Suppressor macrophage (primary cell): ENCODE results near the gene UBE2E1.
"Not testable (repeated sequence)": the region's sequence is repeated elsewhere in the genome, so short reads cannot be mapped to it uniquely, and the experiment has no call there.

Source experiments
- DNase-seq, 4 experiments: peaks; one replicate each; pipeline ENCODE4 v3.0.0-alpha.2; 2020 to 2022

UBE2E1 gene

DNA sequence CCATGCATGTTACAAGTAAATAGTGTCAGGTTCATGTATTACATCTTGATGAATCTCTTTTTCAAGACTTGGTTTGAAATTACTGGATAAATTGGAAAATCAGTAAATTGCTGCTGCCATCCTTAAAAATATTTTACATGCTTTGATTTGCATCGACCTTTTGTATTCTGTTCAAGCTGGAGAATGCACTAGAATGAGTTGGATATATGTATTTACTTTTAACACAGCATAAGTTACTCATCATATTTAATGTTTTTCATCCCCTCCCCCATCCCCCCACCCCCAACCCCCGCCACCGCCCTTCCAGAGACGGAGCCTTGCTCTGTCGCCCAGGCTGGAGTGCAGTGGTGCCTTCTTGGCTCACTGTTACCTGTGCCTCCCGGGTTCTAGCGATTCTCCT, 16.8 kb downstream of the UBE2E1 start:
- no peak for DNase-seq

- no peak for DNase-seq
These were observed 17.9 kb downstream of the UBE2E1 start for GRCh38 chr3:23823620-23824019.

GRCh38 chr3:23824699-23825444, 19.1 kb downstream of the UBE2E1 start:
- no peak for DNase-seq

GRCh38 chr3:23825802-23826201, 20.0 kb downstream of the UBE2E1 start:
- DNase-seq = no peak

DNA sequence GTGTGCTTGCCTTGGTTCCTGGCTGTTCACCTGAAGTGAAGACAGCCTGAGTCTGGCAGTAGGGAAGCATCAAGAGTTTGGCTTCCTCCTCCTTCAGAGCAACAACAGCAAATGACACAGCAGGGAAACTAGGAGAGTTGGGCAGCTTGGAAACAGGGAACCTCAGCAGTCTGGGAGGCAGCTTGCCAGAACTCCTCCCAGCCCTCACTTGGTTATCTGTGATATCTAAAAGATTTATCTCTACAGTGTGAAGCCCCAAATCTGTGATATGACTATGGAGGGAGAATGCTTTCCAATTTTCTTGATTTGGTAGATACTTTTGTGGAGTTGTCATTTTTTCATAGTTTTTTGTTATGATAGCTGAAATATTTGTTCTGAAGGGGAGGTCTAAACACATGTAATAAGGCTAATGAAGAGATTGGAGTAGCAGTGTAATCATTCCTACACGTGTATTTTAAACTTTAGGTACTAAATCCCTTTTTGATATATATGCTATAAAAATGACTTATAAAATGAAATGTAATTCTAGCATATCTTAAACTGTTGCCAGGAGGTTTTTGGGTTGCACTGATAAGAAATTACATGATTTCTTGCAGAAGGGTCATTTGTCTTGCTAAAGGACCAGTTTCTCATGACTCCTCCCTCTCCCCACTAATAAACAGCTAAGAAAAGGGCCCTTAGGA, 20.8 kb downstream of the UBE2E1 start:
- peak; percentile 39 to 61 (median 58) for DNase-seq

DNA sequence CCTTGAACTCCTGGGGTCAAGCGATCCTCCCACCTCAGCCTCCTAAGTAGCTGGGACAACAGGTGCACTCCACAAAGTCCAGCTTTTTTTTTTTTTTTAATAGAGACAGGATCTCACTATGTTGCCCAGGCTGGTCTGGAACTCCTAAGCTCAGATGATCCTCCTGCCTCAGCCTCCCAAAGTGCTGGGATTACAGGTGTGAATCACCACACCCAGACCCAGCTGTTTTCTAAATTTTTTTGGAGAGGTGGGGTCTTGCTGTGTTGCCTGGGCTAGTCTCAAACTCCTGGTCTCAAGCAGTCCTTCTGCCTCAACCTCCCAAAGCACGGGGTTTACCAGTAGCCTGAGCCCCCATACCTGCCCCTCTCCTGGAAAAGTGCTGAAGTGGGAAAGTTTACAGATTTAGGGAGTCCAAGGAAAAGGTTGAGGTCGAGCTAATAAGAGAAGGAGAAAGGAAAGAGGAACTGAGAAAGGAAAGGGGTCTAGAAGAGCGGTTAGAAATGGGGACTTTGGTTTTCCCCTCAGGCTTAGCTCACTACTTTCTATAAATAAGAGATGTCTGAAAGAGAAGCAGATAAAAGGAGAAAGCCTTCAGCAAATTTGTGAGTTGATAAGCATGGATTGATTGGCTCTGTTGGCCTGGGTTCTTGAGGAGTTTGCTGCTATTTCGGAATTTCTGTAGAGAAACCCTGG, 23.6 kb downstream of the UBE2E1 start:
- DNase-seq = peak in 1 of 4 experiments; percentile 24

DNA sequence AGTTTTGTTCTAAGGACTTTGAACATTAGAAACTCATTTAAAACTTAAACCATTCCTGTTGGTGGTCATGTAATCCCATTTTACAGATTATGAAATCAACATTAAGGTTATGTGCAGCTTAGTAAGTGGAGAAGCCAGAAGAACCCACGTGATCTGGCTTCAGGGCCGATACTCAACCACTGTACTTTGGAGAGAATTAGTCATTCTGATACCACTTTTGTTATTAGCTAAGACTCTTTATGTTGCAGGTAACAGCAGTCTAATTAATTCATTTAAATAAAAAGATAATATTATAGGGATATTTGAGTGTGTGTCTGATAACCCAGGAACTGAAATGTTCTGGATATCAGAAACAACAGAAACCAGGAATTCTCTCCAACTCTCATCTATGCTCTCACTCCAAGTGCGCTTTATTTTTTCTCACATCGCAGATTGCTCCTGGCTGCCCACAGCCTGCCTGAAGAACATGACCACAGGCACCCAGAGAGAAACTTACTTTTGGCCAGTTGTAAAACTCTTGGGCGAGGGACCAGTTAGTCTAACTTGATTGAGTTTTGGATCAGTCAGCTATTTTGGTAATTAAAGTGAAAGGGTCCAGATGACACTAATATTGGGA, 25.2 kb downstream of the UBE2E1 start:
- no peak for DNase-seq

GRCh38 chr3:23831517-23832394, 26.0 kb downstream of the UBE2E1 start:
- no peak for DNase-seq

GRCh38 chr3:23832523-23832922, 26.8 kb downstream of the UBE2E1 start:
- DNase-seq = no peak

- no peak for DNase-seq
These were observed 28.5 kb downstream of the UBE2E1 start for GRCh38 chr3:23834082-23834870.

DNA sequence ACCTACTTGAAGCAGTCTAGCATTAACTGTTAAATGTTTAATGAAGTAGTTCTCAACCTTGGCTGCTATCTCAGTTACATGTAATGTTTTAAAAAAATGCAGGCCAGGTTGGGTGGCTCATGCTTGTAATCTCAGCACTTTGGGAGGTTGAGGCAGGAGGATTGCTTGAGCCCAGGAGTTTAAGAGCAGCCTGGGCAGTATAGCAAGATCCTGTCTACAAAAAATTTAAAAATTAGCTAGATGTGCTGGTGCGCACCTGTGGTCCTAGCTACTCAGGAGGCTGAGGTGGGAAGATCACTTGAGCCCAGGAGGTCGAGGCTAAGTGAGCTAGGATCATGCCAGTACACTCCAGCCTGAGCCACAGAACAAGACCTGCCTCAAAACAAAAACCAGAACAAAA, 29.3 kb downstream of the UBE2E1 start:
- DNase-seq = no peak

GRCh38 chr3:23835802-23836201, 30.0 kb downstream of the UBE2E1 start:
- DNase-seq = no peak

DNA sequence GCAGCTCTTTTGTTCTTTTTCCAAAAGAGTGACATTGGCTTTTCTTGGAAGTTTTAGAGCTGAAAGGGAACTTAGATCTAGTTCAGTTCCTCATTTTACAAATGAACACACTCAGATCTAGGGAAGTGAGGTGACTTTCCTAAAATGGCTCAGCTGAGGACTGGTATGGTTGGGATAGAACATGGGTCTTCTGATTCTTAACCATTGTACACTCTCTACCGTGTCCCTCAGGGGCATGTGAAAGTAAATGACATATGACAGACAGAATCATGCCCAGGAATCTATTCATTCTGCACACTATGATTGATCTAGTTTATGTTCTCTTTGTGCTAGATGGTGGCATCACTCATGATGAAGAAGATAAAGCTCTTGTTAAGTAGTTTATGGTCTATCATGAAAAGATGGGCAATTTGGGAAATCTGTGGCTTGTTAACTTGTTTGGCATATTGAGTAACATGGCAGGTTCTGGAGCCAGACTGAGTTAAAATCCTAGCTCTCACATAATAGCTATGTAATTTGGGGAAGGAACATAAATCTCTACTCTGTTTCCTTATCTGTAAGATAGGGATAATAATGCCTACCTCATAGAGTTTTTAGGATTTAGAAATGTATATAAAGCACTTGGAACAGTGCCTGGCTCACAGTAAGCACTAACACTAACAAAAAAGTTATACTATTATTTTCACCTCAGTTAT, 30.9 kb downstream of the UBE2E1 start:
- DNase-seq = peak; percentile 40 to 77 (median 59)

GRCh38 chr3:23837286-23837685, 31.5 kb downstream of the UBE2E1 start:
- no peak for DNase-seq

DNA sequence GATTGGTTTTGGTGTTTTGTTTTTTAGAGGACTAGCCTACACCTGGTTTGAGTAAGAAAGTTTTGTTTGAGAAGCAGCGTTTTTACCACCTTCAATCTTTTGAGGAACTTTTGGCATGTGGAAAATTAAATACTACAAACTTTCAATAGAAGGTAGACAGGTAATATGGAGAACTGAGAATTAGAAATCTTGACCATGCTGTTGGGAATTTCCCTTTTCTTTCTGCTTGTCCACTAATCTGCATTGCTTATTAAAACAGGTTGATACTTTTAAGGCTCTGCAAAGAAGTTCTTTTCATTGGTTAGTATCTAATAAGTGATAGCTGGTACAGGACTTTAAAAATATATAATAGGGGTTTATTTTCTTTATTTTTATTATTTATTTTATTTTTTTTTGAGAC, 31.9 kb downstream of the UBE2E1 start:
- no peak for DNase-seq

DNA sequence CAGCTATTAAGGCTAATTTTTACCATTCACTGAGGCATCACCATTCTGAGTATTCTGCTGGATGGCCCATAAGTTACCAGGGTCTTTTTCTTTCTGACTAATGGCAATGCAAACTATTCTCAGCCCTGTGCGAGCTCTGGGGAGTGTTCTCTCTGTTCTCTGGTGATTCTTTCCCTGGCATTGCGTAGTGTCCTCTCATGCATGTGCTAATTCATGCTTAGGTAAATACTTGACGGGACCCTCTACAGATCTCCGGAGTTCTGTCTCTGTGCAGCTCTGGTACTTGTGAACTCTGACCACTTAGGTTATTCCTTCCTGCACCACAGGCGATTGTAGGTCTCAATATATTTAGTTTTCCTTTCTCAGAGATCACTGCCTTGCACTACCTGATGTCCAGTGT, 34.8 kb downstream of the UBE2E1 start:
- DNase-seq = no peak

GRCh38 chr3:23843869-23844268, 38.1 kb downstream of the UBE2E1 start:
- DNase-seq = no peak

DNA sequence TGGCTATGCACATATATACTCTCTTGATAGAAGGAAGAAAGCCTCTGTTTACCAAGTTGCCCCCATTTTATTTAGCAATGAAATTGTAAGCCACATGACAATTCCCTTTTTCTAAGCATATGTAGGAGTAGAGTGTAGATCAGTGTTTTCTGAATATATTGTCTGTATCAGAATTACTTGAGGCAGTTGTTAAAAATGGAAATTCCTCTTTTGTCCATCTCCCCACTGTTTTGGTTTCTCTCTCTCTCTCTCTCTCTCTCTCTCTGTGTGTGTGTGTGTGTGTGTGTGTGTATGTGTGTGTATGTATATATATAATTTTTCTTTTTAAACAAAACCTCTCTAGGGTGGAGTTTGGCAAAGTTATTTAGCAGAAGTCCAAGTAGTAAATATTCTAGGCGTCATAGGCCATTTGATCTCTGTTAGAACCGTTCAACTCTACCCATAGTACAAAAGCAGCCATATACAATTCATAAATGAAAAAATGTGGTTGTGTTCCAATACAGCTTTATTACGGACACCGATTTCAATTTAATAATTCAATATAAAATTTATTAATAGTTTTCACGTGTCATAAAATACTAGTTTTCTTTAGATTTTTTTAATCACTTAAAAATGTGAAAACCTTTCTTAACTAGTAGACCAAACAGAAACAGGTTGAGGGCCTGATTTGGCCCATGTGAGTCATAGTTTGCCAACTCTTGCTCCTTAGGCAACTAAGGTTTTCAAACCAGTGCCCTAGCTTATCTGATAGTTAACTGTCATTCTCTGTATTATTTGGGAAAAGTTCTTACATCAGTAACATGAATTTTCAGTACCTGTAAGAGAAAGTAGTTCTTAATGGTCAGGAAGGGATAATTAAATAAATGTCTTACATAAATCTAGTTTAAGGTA, 39.8 kb downstream of the UBE2E1 start:
- peak in 1 of 4 experiments; percentile 20 for DNase-seq

DNA sequence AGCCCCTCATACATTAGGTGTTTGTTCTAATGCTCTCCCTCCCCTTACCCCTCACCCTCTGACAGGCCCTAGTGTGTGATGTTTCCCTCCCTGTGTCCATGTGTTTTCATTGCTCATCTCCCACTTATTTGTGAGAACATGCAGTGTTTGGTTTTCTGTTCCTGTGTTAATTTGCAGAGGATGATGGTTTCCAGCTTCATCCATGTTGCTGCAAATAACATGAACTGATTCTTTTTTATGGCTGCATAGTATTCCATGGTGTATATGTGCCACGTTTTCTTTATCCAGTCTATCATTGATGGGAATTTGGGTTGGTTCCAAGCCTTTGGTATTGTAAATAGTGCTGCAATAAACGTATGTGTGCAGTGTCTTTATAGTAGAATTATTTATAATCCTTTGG, 43.7 kb downstream of the UBE2E1 start:
- not testable (repeated sequence) for DNase-seq

GRCh38 chr3:23856286-23856685, 50.5 kb downstream of the UBE2E1 start:
- DNase-seq = no peak
